SK-N-MC (cell line): ENCODE results near the gene FXYD2.

Source experiments
- EZH2 ChIP-seq: fragments of 200-600 bp; sonication (generic); IDR thresholded peaks from one replicate; pipeline ENCODE4 v1.6.1; 2017; ENCODE audit warnings: antibody characterized with exemption
- POLR2AphosphoS5 ChIP-seq: IDR thresholded peaks from 2 replicates; pipeline ENCODE4 v1.6.1; 2012; ENCODE audit warnings: mild to moderate bottlenecking, low read depth, low read length, borderline replicate concordance

- TF ChIP-seq POLR2AphosphoS5 (no peak), EZH2 (no peak)
These were observed 7.3 kb upstream of the FXYD2 start for GRCh38 chr11:117831661-117832415.
